Stomach smooth muscle (tissue), 2 donors: Measurements from ENCODE around the gene IGF1R.

Experiments used
- H3K27ac ChIP-seq: one replicate; pipeline ENCODE4 v1.7.0; 2013; ENCODE audit warnings: mild to moderate bottlenecking, low read length, inconsistent platforms
- H3K27me3 ChIP-seq, 2 donors: one replicate each; pipeline ENCODE4 v1.7.0; 2013; ENCODE audit warnings: low read length in 2 of 2; ENCODE audit not compliant: insufficient read depth in 2 of 2, control insufficient read depth in 1 of 2
- H3K36me3 ChIP-seq, 2 donors: one replicate each; pipeline ENCODE4 v1.7.0; 2013; ENCODE audit warnings: low read length in 2 of 2; ENCODE audit not compliant: control insufficient read depth in 2 of 2, insufficient read depth in 2 of 2
- H3K4me1 ChIP-seq: one replicate; pipeline ENCODE4 v1.7.0; 2013; ENCODE audit warnings: low read length; ENCODE audit not compliant: control insufficient read depth, insufficient read depth
- H3K4me3 ChIP-seq, 2 donors: one replicate each; pipeline ENCODE4 v1.7.0; 2013; ENCODE audit warnings: low read length in 2 of 2
- H3K9ac ChIP-seq, 2 donors: one replicate each; pipeline ENCODE4 v1.7.0; 2013; ENCODE audit warnings: low read length in 2 of 2, mild to moderate bottlenecking in 1 of 2
- H3K9me3 ChIP-seq, 2 donors: one replicate each; pipeline ENCODE4 v1.7.0; 2013; ENCODE audit warnings: low read length in 2 of 2; ENCODE audit not compliant: control insufficient read depth in 2 of 2
- donor health status: healthy.
- donor health status: Pancreatic carcinoma.

IGF1R gene

GRCh38 chr15:98776607-98777281 is 128.4 kb downstream of the IGF1R start:
- Histone ChIP-seq H3K4me3 (no peak overlapping the region), H3K27me3 (no peaks in the 10 kb centered on the region), H3K4me1 (peaks cover 17% of the 10 kb centered on the region), H3K9ac (no peak overlapping the region), H3K9me3 (no peaks in the 10 kb centered on the region), H3K27ac (peak overlapping the region; percentile 32), H3K36me3 (no peaks in the 10 kb centered on the region)

GRCh38 chr15:98777426-98777825 is 129.1 kb downstream of the IGF1R start:
- Histone ChIP-seq H3K36me3 (no peaks in the 10 kb centered on the region), H3K9ac (no peak overlapping the region), H3K27me3 (no peaks in the 10 kb centered on the region), H3K4me3 (peak overlapping the region in 1 of 2 donors; percentile 10), H3K4me1 (peaks cover 17% of the 10 kb centered on the region), H3K9me3 (no peaks in the 10 kb centered on the region), H3K27ac (peak overlapping the region; percentile 32)

- no peaks in the 10 kb centered on the region for H3K9me3 ChIP-seq
- H3K4me3 ChIP-seq: no peak overlapping the region
- H3K27me3 ChIP-seq: no peaks in the 10 kb centered on the region
- H3K27ac ChIP-seq: no peak overlapping the region
- H3K36me3 ChIP-seq: no peaks in the 10 kb centered on the region
- H3K4me1 ChIP-seq: peaks cover 17% of the 10 kb centered on the region
- no peak overlapping the region for H3K9ac ChIP-seq
These were observed 130.1 kb downstream of the IGF1R start for GRCh38 chr15:98778263-98778959.

- H3K36me3 ChIP-seq: no peaks in the 10 kb centered on the region
- H3K27me3 ChIP-seq: no peaks in the 10 kb centered on the region
- H3K27ac ChIP-seq: no peak overlapping the region
- no peak overlapping the region for H3K4me3 ChIP-seq
- H3K9me3 ChIP-seq: no peaks in the 10 kb centered on the region
- peaks cover 17% of the 10 kb centered on the region for H3K4me1 ChIP-seq
- H3K9ac ChIP-seq: no peak overlapping the region
These were observed 130.6 kb downstream of the IGF1R start for GRCh38 chr15:98778960-98779359.

- no peaks in the 10 kb centered on the region for H3K9me3 ChIP-seq
- no peak overlapping the region for H3K9ac ChIP-seq
- no peak overlapping the region for H3K4me3 ChIP-seq
- no peaks in the 10 kb centered on the region for H3K27me3 ChIP-seq
- peaks cover 17% of the 10 kb centered on the region for H3K4me1 ChIP-seq
- no peaks in the 10 kb centered on the region for H3K36me3 ChIP-seq
- no peak overlapping the region for H3K27ac ChIP-seq
These were observed 131.2 kb downstream of the IGF1R start for GRCh38 chr15:98779463-98780071.

GRCh38 chr15:98781838-98782237 is 133.5 kb downstream of the IGF1R start:
- no peak overlapping the region for H3K4me3 ChIP-seq
- no peak overlapping the region for H3K9ac ChIP-seq
- no peaks in the 10 kb centered on the region for H3K27me3 ChIP-seq
- no peaks in the 10 kb centered on the region for H3K36me3 ChIP-seq
- H3K9me3 ChIP-seq: no peaks in the 10 kb centered on the region
- no peak overlapping the region for H3K27ac ChIP-seq
- peaks cover 14% of the 10 kb centered on the region for H3K4me1 ChIP-seq

GRCh38 chr15:98782801-98783200 is 134.5 kb downstream of the IGF1R start:
- Histone ChIP-seq H3K36me3 (no peaks in the 10 kb centered on the region), H3K9ac (no peak overlapping the region), H3K4me3 (no peak overlapping the region), H3K27me3 (no peaks in the 10 kb centered on the region), H3K9me3 (no peaks in the 10 kb centered on the region), H3K4me1 (peaks cover 10% of the 10 kb centered on the region), H3K27ac (no peak overlapping the region)

- Histone ChIP-seq H3K4me1 (peaks cover 17% of the 10 kb centered on the region), H3K9ac (no peak overlapping the region), H3K9me3 (no peaks in the 10 kb centered on the region), H3K27me3 (no peaks in the 10 kb centered on the region), H3K27ac (no peak overlapping the region), H3K36me3 (no peaks in the 10 kb centered on the region), H3K4me3 (peak overlapping the region in 1 of 2 donors; percentile 3)
These were observed 137.1 kb downstream of the IGF1R start for GRCh38 chr15:98785431-98785806.

- Histone ChIP-seq H3K9ac (no peak overlapping the region), H3K27me3 (no peaks in the 10 kb centered on the region), H3K27ac (no peak overlapping the region), H3K4me3 (peak overlapping the region in 1 of 2 donors; percentile 3), H3K4me1 (peaks cover 17% of the 10 kb centered on the region), H3K36me3 (no peaks in the 10 kb centered on the region), H3K9me3 (no peaks in the 10 kb centered on the region)
These were observed 137.7 kb downstream of the IGF1R start for GRCh38 chr15:98785807-98786621.

GRCh38 chr15:98786717-98787116 is 138.4 kb downstream of the IGF1R start:
- Histone ChIP-seq H3K4me3 (no peak overlapping the region), H3K36me3 (no peaks in the 10 kb centered on the region), H3K4me1 (peaks cover 17% of the 10 kb centered on the region), H3K27ac (no peak overlapping the region), H3K9ac (no peak overlapping the region), H3K27me3 (no peaks in the 10 kb centered on the region), H3K9me3 (no peaks in the 10 kb centered on the region)
